ENCODE data around the gene CSMD2.
A peak's percentile ranks its signal among the peaks of the same experiment; 100 is the strongest.

The CSMD2 gene

GRCh38 chr1:33471416-33471815 is 693.6 kb downstream of the CSMD2 start:
- DNase-seq = no peak

DNA sequence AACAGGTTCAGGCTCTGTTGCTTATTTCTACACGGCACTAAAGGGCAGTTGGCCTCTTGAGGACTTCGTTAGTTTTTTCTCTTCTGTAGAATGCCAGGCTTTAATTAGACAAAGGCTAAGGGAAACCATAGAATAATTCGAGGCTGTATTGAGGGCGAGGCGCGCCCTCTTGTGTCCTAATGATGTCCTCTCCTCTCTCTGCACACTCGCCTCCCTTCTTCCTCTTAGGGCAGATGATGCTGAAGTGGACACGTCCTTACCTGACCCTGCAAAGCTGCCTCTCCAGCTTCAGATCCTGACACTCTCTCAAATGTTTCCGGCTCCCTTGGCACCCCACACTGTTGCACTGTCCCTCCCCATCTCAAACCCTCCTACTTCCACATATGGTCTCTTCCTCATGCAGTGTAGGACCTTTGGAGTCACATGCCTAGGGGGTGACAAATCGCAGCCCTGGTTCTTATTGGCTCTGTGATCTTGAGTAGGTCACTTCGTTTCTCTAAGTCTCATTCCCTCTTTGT is 694.5 kb downstream of the CSMD2 start:
- DNase-seq = peak; percentile 92 to 98 (median 94)

DNA sequence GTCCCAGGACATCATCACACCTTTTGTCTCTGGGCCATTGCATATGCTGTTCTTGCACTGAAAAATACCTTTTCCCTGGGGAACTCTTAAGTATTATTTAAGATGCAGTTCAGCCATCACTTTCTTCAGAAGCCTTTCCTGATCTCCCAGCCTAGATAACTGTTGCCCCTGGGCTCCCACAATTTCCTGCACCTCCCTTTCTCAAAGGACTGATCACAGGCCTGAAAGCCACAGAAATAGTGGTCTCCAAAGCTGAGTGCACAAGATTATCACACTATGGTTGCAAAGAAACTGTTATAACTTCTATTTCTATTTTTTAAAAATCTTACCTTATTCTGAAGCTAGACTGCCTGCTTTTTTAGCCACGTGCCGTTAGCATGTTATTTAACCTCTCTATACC is 695.3 kb downstream of the CSMD2 start:
- DNase-seq = no peak

DNA sequence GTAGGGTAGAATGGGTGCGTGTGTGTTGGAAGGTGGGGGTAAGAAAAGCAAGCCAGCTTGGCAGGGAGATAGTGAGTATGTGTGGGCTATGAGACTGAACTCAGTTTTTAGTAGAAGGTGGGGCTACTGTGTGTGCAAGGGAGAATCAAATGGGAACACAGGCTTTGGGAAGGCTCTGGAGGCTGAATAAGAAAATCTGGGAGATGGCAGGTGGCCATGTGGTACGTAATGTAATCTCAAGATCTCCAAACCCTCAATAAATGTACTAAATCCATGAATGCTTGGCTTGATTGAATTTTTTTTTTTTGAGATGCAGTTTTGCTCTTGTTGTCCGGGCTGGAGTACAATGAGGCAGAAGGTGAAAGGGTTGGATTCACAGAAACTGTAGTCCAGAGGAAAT is 696.1 kb downstream of the CSMD2 start:
- DNase-seq = no peak

- DNase-seq = peak; percentile 44 to 64 (median 52)
Observed at GRCh38 chr1:33468531-33468930, 696.5 kb downstream of the CSMD2 start.

DNA sequence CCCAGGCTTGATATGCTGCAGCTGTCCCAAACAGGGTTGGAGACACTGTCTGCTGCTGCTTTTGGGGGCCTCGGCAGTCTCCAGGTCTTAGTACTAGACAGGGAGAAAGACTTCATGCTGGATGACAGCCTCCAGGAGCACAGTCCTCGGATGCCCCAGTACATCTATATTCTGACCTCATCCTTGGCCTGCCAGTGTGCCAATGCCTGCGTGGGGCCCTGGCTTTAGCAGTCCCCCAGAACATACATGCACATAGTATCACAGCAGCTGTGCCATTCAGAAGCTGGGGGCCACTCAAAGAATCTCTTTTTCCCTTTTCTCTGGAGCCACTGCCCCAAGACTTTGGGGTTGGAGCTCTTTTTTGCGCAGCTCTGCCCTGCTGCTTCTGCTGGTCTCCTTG is 697.0 kb downstream of the CSMD2 start:
- no peak for DNase-seq

DNA sequence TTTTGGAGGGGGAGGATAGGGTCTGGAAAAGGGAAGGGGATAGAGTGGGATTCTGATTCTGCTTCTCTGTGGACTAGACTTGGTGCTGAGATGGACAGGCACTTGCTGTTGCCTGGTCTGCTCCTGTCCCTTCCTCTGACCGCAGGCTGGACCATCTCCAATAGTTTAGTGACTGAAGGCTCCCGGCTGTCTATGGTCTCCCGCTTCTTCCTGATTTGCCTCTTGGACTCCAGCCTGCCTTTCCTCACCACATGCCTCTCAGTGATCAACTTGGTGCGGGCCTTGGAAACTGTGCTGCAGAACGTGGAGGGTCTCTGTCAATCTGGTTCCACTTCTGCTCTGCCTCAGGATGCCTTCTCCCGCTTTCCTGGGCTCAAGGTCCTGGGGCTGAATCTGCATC is 698.9 kb downstream of the CSMD2 start:
- no peak for DNase-seq

DNA sequence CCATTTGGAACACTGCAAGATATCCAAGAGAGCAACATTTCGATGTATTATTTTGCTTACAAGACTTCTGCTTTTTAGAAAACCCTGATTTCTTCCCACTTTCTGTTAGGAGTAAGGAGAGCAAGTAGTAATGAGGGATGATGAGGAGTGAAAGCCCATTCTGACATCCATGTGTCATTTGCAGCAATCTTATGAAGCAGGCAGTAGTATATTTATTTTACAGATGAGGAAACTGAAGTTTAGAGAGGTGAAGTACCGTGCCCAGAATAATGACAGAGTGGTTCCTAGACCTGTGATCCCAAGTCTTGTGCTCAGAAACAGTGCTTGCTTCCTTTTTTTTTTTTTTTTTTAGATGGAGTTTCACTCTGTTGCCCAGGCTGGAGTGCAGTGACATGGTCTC is 699.7 kb downstream of the CSMD2 start:
- DNase-seq = peak; percentile 38 to 81 (median 66)

DNA sequence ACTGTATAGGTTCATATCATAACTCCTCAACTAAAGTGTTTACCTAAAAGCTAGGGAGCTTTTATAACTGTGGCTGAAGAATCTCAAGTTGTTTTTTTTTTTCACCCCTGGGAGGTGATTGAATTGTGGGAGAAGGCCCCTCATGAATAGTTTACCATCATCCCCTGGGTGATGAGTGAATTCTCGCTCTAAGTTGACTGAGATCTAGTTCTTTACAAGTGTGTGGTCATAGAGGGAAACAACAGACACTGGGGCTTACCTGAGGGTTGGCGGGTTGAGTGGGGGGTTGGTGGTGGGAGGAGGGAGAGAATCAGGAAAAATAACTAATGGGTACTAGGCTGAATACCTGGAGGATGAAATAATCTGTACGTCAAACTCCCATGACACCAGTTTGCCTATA is 700.5 kb downstream of the CSMD2 start:
- DNase-seq = no peak
